ENCODE data around the gene CENPI.

CENPI gene

DNA sequence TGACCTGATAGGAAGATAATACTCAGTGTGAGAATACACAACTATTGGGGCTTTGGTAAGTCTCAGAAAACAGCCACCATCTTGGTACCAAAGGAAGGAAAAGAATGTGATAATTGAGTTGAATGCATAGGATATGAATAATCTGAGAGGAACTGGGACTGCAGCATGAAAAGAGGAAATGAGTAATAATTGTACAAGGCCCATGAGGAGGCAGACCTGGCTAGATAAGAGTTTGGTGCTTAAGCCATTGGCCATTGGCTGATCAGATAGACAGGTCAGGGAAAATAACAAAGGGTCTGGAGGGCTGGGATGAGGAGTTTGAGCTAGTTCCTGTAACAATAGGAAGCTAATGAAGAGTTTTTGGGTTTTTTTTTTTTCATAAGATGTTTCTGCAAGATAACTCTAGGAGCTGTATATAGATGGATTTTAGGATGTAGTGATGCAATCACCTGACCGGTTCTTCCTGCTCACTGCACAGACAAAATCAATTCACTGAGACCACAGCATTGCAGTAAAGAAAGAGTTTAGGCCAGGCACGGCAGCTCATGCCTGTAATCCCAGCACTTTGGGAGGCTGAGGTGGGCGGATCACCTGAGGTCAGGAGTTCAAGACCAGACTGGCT lies 40.8 kb upstream of the CENPI start:
- H3K79me2 ChIP-seq (ENCODE audit: insufficient read depth, low read depth) = no peaks in the 10 kb centered on the region
- no peak for TF ChIP-seq CTCF (conservative IDR thresholded peaks at IDR 0.05; ENCODE audit: low read depth, low read length)
- no peak overlapping the region for H3K4me3 ChIP-seq (IDR thresholded peaks at IDR 0.05; ENCODE audit: insufficient read depth, low read depth, low read length)
- H2AFZ ChIP-seq (ENCODE audit: low read depth) = no peak overlapping the region
- H3K36me3 ChIP-seq (ENCODE audit: insufficient read depth) = no peaks in the 10 kb centered on the region
- H3K9ac ChIP-seq = no peak overlapping the region
- no peak overlapping the region for H3K27ac ChIP-seq
- no peaks in the 10 kb centered on the region for H3K27me3 ChIP-seq (ENCODE audit: insufficient read depth, low read depth)
- no peaks in the 10 kb centered on the region for H4K20me1 ChIP-seq (ENCODE audit: insufficient read depth)
- H3K4me2 ChIP-seq = no peak overlapping the region
- H3K4me1 ChIP-seq (ENCODE audit: low read depth, poor library complexity, severe bottlenecking) = no peaks in the 10 kb centered on the region

DNA sequence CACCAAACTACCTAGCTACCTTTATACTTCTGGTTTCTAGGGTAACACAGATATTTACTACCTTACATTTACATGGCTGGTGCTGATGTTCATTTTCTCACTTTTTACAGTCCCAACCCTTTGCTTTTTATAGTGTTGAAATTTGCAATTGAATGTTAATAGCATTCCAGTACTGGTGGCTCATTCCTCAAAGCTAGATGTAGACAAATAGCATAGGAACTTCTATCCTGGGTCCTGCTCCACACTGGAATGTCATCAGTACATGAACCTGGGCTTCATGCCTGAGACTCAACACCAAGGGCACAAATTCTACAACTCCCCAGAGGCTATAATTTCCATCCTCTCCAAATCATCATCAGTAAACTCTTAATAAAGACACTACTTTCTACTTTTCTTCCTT lies 35.8 kb upstream of the CENPI start:
- Histone ChIP-seq H3K27me3 (ENCODE audit: insufficient read depth, low read depth) (no peaks in the 10 kb centered on the region), H3K79me2 (ENCODE audit: insufficient read depth, low read depth) (no peaks in the 10 kb centered on the region), H4K20me1 (ENCODE audit: insufficient read depth) (no peaks in the 10 kb centered on the region), H3K4me2 (no peak overlapping the region), H2AFZ (ENCODE audit: low read depth) (no peak overlapping the region), H3K36me3 (ENCODE audit: insufficient read depth) (no peaks in the 10 kb centered on the region), H3K9ac (no peak overlapping the region), H3K4me1 (ENCODE audit: low read depth, poor library complexity, severe bottlenecking) (no peaks in the 10 kb centered on the region), H3K27ac (no peak overlapping the region), H3K4me3 (IDR thresholded peaks at IDR 0.05; ENCODE audit: insufficient read depth, low read depth, low read length) (no peak overlapping the region)
- no peak for TF ChIP-seq CTCF (conservative IDR thresholded peaks at IDR 0.05; ENCODE audit: low read depth, low read length)

DNA sequence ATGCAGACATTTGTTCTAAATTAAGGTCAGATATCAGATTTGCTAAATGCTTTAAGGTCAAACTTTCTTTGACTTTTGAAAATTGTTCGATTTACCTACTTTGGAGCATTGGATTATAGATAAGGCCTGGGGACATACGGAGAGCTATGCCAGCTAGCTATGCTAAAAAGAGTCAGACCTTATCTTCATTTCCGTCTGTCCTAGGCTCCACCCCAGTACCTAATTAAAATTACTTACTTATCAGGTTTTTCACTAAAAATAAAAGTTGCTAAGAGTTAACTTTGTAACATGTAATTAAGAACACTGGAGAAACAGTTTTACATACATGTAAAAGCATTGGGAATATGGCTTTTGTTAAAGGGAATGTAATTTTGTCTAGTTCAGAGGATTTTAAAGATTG lies 26.4 kb upstream of the CENPI start:
- Histone ChIP-seq H3K79me2 (ENCODE audit: insufficient read depth, low read depth) (no peaks in the 10 kb centered on the region), H3K4me3 (IDR thresholded peaks at IDR 0.05; ENCODE audit: insufficient read depth, low read depth, low read length) (no peak overlapping the region), H3K36me3 (ENCODE audit: insufficient read depth) (no peaks in the 10 kb centered on the region), H4K20me1 (ENCODE audit: insufficient read depth) (no peaks in the 10 kb centered on the region), H3K27ac (no peak overlapping the region), H2AFZ (ENCODE audit: low read depth) (no peak overlapping the region), H3K27me3 (ENCODE audit: insufficient read depth, low read depth) (no peaks in the 10 kb centered on the region), H3K4me2 (no peak overlapping the region), H3K9ac (no peak overlapping the region), H3K4me1 (ENCODE audit: low read depth, poor library complexity, severe bottlenecking) (no peaks in the 10 kb centered on the region)
- TF ChIP-seq CTCF (conservative IDR thresholded peaks at IDR 0.05; ENCODE audit: low read depth, low read length) = no peak

DNA sequence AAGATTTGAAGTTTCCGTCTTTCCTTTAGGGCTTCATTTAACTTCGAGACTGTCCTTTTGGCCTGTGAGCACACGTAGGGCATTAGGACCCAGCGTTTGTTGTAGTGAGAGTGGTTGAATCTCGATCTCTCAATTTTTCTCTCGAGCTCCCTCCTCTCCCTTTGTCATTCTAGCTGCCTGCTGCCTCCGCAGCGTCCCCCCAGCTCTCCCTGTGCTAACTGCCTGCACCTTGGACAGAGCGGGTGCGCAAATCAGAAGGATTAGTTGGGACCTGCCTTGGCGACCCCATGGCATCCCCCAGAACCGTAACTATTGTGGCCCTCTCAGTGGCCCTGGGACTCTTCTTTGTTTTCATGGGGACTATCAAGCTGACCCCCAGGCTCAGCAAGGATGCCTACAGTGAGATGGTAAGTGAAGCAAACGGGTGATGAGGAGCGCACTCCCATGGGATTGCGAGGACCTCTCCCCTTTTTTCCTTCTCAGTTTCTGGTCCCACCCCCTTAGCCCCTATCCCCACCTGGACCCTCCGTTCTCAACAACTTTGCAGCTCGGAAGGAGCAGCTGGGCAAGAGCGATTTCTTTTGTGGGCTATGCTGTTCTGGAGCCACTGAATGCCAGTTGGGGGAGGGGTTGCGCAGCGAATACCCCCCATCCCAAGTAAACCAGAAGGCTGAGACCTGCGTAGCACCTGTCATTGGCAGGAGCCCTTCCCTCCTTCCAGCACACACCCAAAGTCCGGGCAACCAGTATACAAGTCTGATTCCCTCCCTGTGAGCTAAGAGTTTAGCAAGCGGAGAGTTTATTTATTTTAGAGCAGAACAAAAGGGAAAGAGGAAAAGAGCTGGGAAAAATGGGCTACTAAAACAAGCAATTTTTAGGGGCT lies 19.0 kb upstream of the CENPI start, which contains the start of gene TMEM35A:
TSS of gene TMEM35A (plus strand) at position 164 of the 883 bp plus-strand sequence. CDS start at position 288, 124 bp downstream.
- Histone ChIP-seq H3K79me2 (ENCODE audit: insufficient read depth, low read depth) (no peaks in the 10 kb centered on the region), H3K27me3 (ENCODE audit: insufficient read depth, low read depth) (no peaks in the 10 kb centered on the region), H4K20me1 (ENCODE audit: insufficient read depth) (no peaks in the 10 kb centered on the region), H3K27ac (no peak within 1 kb of the TSS), H3K4me2 (no peak within 1 kb of the TSS), H3K36me3 (ENCODE audit: insufficient read depth) (no peaks in the 10 kb centered on the region), H3K4me1 (ENCODE audit: low read depth, poor library complexity, severe bottlenecking) (no peaks in the 10 kb centered on the region), H2AFZ (ENCODE audit: low read depth) (no peak within 1 kb of the TSS), H3K9ac (no peak within 1 kb of the TSS), H3K4me3 (IDR thresholded peaks at IDR 0.05; ENCODE audit: insufficient read depth, low read depth, low read length) (no peak within 1 kb of the TSS)
- no peak for TF ChIP-seq CTCF (conservative IDR thresholded peaks at IDR 0.05; ENCODE audit: low read depth, low read length)

Measured in KMS-11 (cell line).